GM23248 (cell line): ENCODE data around the gene MARCHF3. TPM values are rescaled to one million over a fixed set of nuclear protein-coding genes. Genes with fewer than 3 reads are reported as not detected.

Experiments
- DNase-seq: peaks from one replicate; pipeline ENCODE4 v3.0.0-alpha.2; 2015
- H2AFZ ChIP-seq: fragments of 200-600 bp; sonication (generic); 2 replicates; pipeline ENCODE4 v1.6.1; 2016; ENCODE audit warnings: antibody characterized with exemption
- H3F3A ChIP-seq: fragments of 200-600 bp; sonication (generic); 2 replicates; pipeline ENCODE4 v1.6.1; 2016; ENCODE audit warnings: mild to moderate bottlenecking, antibody characterized with exemption, mixed run types; ENCODE audit not compliant: insufficient read depth
- H3K27ac ChIP-seq: fragments of 200-600 bp; sonication (generic); 2 replicates; pipeline ENCODE4 v1.5.1; 2016; ENCODE audit warnings: mild to moderate bottlenecking
- H3K27me3 ChIP-seq: fragments of 200-600 bp; sonication (generic); replicated peaks from 2 replicates; pipeline ENCODE4 v1.6.1; 2016; ENCODE audit warnings: mild to moderate bottlenecking; ENCODE audit not compliant: insufficient read depth
- H3K36me3 ChIP-seq: fragments of 200-600 bp; sonication (generic); 2 replicates; pipeline ENCODE4 v1.6.1; 2016; ENCODE audit warnings: low read depth, mild to moderate bottlenecking
- H3K4me1 ChIP-seq: fragments of 200-600 bp; sonication (generic); 2 replicates; pipeline ENCODE4 v1.6.1; 2016; ENCODE audit warnings: mild to moderate bottlenecking; ENCODE audit not compliant: insufficient read depth
- H3K4me2 ChIP-seq: fragments of 200-600 bp; sonication (generic); one replicate; pipeline ENCODE4 v1.6.1; 2016; ENCODE audit warnings: mild to moderate bottlenecking; ENCODE audit not compliant: unreplicated experiment
- H3K4me3 ChIP-seq: fragments of 200-600 bp; sonication (generic); 2 replicates; pipeline ENCODE4 v1.5.1; 2016; ENCODE audit warnings: mild to moderate bottlenecking
- H3K79me2 ChIP-seq: fragments of 200-600 bp; sonication (generic); 2 replicates; pipeline ENCODE4 v1.6.1; 2016; ENCODE audit warnings: mild to moderate bottlenecking; ENCODE audit not compliant: insufficient read depth
- H3K9ac ChIP-seq: fragments of 200-600 bp; sonication (generic); 2 replicates; pipeline ENCODE4 v1.6.1; 2016; ENCODE audit warnings: mild to moderate bottlenecking
- H3K9me2 ChIP-seq: fragments of 200-600 bp; sonication (generic); 2 replicates; pipeline ENCODE4 v1.6.1; 2016; ENCODE audit warnings: mixed run types, mild to moderate bottlenecking, moderate library complexity; ENCODE audit not compliant: insufficient read depth
- H3K9me3 ChIP-seq: fragments of 200-600 bp; sonication (generic); one replicate; pipeline ENCODE4 v1.6.1; 2017; ENCODE audit warnings: low read depth
- H4K20me1 ChIP-seq: fragments of 200-600 bp; sonication (generic); 2 replicates; pipeline ENCODE4 v1.6.0; 2016; ENCODE audit not compliant: insufficient read depth
- EZH2 ChIP-seq: fragments of 200-600 bp; sonication (generic); IDR thresholded peaks from 2 replicates; pipeline ENCODE4 v1.6.1; 2018; ENCODE audit warnings: antibody characterized with exemption, mild to moderate bottlenecking; ENCODE audit not compliant: insufficient read depth, poor library complexity, severe bottlenecking
- EZH2phosphoT487 ChIP-seq: fragments of 200-600 bp; sonication (generic); IDR thresholded peaks from 2 replicates; pipeline ENCODE4 v1.6.1; 2018; ENCODE audit warnings: antibody characterized with exemption, moderate library complexity, mild to moderate bottlenecking, low read depth; ENCODE audit not compliant: insufficient read depth
- WGBS, 2 experiments: methylation state at CpG; one replicate each; pipeline ENCODE4 v1.1.6; 2015 to 2017; ENCODE audit warnings: low lambda C conversion rate in 2 of 2, low coverage in 1 of 2; ENCODE audit errors: missing lambda C conversion rate in 2 of 2; 5-methylcytosine and 5-hydroxymethylcytosine counted together
- in situ Hi-C: fragments of 300-500 bp; cut with MboI; formaldehyde crosslinking; loops from 2 replicates; pipeline ENCODE4 v1.15.0; 2020
- polyA plus RNA-seq: library from polyadenylated mRNA; unstranded; fragments of >200 nt; fragmentation: Nextera tagmentation; extraction: Ambion mirVana; gene quantifications from 2 replicates; pipeline ENCODE4 v1.2.1, GENCODE V29; 2016
- total RNA-seq: library from RNA; depleted of rRNA; stranded (reverse); fragments of >200 nt; shearing (Covaris generic); gene quantifications from 2 replicates; pipeline ENCODE4 v1.2.3, GENCODE V29; 2014

The MARCHF3 gene
- total and polyA plus RNA-seq, 2 experiments from 2014 or later = 3.8 to 5.8 TPM

DNA sequence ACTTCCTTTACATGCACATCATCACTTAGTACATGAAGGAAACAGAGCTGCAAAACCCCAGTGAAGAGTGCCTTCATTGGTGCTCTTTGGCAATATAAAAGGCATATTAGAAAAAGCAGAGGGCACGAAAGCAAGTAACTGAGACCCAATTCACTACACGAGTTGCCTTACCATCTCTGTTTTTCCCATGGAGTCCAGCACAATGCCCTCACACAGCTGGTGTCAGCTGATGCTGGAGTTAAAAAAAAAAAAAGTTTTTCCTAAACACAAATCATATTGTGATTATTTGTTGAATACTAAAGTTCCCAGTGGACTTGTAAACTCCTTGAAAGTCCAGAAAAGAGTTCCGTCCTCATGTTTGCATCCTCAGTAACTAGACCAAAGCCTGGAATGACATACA, 25.6 kb downstream of the MARCHF3 start:
- H3K4me2 ChIP-seq = no peak overlapping the region
- H3K36me3 ChIP-seq = no peaks in the 10 kb centered on the region
- no peaks in the 10 kb centered on the region for H3K9me3 ChIP-seq
- no peaks in the 10 kb centered on the region for H4K20me1 ChIP-seq
- H3K27me3 ChIP-seq = no peaks in the 10 kb centered on the region
- TF ChIP-seq EZH2 = no peak
- TF ChIP-seq EZH2phosphoT487 = no peak
- no peak overlapping the region for H2AFZ ChIP-seq
- in situ Hi-C loops = no loop called here
- no peak overlapping the region for H3K4me3 ChIP-seq
- H3K9ac ChIP-seq = no peak overlapping the region
- peaks cover 21% of the 10 kb centered on the region for H3F3A ChIP-seq
- no peaks in the 10 kb centered on the region for H3K79me2 ChIP-seq
- H3K4me1 ChIP-seq = peaks cover 29% of the 10 kb centered on the region
- H3K27ac ChIP-seq = no peak overlapping the region
- WGBS, 2 experiments = 91 to 97% methylated on average over 3 of the region's 3 CpGs
- no peaks in the 10 kb centered on the region for H3K9me2 ChIP-seq
- DNase-seq = no peak

DNA sequence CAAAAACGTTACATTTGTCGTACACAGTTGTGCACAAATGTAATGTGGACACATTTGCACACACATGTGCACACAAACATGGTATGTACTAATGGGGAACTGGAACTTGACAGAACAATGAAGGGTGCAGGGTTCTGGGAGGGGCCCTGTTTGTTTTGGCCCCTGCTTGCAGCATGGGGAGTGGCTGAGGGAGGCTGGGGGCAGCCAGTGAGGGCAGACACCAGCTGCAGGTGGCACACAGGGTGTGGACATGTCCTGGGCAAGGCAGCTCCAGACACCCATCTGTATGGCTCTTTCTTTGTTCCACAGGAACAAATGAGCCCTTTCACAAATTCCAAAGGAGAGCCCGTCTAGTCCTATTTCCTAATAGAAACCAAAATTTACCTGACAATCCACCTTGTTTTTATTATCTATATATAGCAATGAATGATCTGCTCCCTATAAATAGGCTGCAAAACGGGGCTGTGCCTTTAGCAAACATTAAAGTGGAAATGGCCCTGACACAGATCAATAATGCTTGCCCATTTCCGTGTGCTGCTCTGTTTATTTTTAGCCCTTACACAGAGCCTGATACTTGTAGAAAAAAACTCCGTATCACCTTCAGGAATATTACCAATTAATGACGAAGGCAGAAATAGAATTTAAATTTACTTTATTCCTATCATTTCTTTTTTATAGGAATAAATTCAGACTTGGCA, 26.4 kb downstream of the MARCHF3 start:
- H3K27ac ChIP-seq = no peak overlapping the region
- no peaks in the 10 kb centered on the region for H3K27me3 ChIP-seq
- peaks cover 21% of the 10 kb centered on the region for H3F3A ChIP-seq
- no peak overlapping the region for H3K4me3 ChIP-seq
- no peaks in the 10 kb centered on the region for H4K20me1 ChIP-seq
- no peak overlapping the region for H3K9ac ChIP-seq
- TF ChIP-seq EZH2 (no peak), EZH2phosphoT487 (no peak)
- H2AFZ ChIP-seq = no peak overlapping the region
- no peaks in the 10 kb centered on the region for H3K9me3 ChIP-seq
- no peaks in the 10 kb centered on the region for H3K36me3 ChIP-seq
- DNase-seq = no peak
- no peak overlapping the region for H3K4me2 ChIP-seq
- H3K9me2 ChIP-seq = no peaks in the 10 kb centered on the region
- in situ Hi-C loops = no loop called here
- peaks cover 29% of the 10 kb centered on the region for H3K4me1 ChIP-seq
- no peaks in the 10 kb centered on the region for H3K79me2 ChIP-seq
- 96 to 97% methylated on average over 7 of the region's 7 CpGs for WGBS, 2 experiments

DNA sequence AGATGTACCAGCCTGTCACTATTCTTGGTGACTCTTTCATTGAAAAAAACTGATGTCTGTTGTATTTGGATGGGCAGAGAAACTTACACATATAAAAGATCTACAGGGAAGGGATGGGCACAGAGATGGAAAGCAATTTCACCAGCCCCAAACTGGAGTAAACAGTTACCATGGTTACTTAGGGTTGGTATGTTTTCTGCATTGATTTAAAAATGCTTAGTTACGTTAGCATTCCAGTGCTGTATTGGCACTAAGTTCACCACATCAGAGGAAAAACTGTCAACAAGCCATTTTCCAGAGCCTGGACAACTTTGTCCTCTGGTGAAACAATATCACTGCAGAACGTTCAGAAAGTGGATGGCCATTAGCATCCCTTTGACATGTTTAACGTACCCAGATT, 28.0 kb downstream of the MARCHF3 start:
- H3K79me2 ChIP-seq = no peaks in the 10 kb centered on the region
- no peaks in the 10 kb centered on the region for H3K9me3 ChIP-seq
- H4K20me1 ChIP-seq = no peaks in the 10 kb centered on the region
- peak overlapping the region; percentile 22 for H2AFZ ChIP-seq
- TF ChIP-seq EZH2phosphoT487 (no peak), EZH2 (no peak)
- H3K4me3 ChIP-seq = peak overlapping the region; percentile 11; the same call in 1 of the 2 replicates
- H3K4me1 ChIP-seq = peaks cover 43% of the 10 kb centered on the region
- peak overlapping the region; percentile 89 for H3K27ac ChIP-seq
- peak overlapping the region; percentile 69 for H3K9ac ChIP-seq
- H3K9me2 ChIP-seq = no peaks in the 10 kb centered on the region
- H3K4me2 ChIP-seq = peak overlapping the region; percentile 59
- peaks cover 21% of the 10 kb centered on the region for H3F3A ChIP-seq
- in situ Hi-C loops = no loop called here
- peak; percentile 72 for DNase-seq
- no peaks in the 10 kb centered on the region for H3K36me3 ChIP-seq
- WGBS, 2 experiments = 22 to 23% methylated on average over 3 of the region's 3 CpGs
- no peaks in the 10 kb centered on the region for H3K27me3 ChIP-seq

DNA sequence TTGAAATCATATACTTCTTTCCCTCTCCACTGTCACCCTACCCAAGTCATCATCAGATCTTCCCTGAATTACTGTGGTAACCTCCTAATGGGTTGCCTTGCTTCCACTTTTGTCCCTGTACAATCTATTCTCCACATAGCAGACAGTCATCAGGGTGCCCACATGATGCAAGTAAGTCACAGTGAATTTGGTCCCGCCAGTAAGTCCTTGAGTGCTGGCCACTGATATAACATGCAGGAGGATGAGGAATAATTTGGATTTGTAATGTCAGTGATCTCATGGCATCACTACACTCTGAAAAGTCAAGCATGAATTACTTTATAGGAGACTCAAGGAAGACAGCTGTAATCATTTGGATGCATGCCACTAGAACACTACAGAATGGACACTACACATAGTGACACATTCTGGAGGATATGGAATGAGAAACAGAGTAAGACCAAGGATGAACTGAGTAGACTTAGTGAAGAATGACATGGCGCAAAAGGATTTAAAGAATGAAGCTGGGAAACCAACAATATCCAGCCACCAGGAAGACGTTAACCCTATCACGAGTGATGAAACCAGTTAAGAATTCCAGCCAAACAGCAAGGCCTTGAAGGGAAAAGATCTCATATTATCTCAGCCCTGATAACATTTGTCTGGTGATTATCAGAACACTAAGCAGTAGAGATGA, 28.6 kb downstream of the MARCHF3 start:
- 1 to 2% methylated on average over 4 of the region's 4 CpGs for WGBS, 2 experiments
- Histone ChIP-seq H4K20me1 (no peaks in the 10 kb centered on the region), H2AFZ (peak overlapping the region; percentile 22; the same call in 1 of the 2 replicates), H3K9me3 (no peaks in the 10 kb centered on the region), H3K4me2 (peak overlapping the region; percentile 70), H3K4me1 (peaks cover 40% of the 10 kb centered on the region), H3F3A (peaks cover 21% of the 10 kb centered on the region), H3K79me2 (no peaks in the 10 kb centered on the region), H3K27me3 (no peaks in the 10 kb centered on the region), H3K9ac (peak overlapping the region; percentile 69), H3K36me3 (no peaks in the 10 kb centered on the region), H3K4me3 (peak overlapping the region; percentile 11; the same call in 1 of the 2 replicates), H3K9me2 (no peaks in the 10 kb centered on the region), H3K27ac (peak overlapping the region; percentile 89)
- in situ Hi-C loops = no loop called here
- DNase-seq = peak; percentile 90
- TF ChIP-seq EZH2 (no peak), EZH2phosphoT487 (no peak)
